Breast epithelium (tissue), 3 donors: ENCODE results near the gene TDP1.

Source experiments
- POLR2A ChIP-seq: fragments of 450-650 bp; IDR thresholded peaks from one replicate; pipeline ENCODE4 v1.6.1; 2016; ENCODE audit warnings: antibody characterized with exemption, mild to moderate bottlenecking, moderate library complexity
- POLR2AphosphoS5 ChIP-seq, 3 donors: sonication (generic); formaldehyde crosslinking; IDR thresholded peaks; one replicate each; pipeline ENCODE4 v1.6.1; 2017; ENCODE audit warnings: antibody characterized with exemption in 3 of 3
- TF ChIP-seq, protein P1 (sequence below), 3 donors: fragments of 450-650 bp; IDR thresholded peaks; one replicate each; pipeline ENCODE4 v1.5.1; 2016 to 2017; ENCODE audit warnings: antibody characterized with exemption in 3 of 3, mild to moderate bottlenecking in 3 of 3, moderate library complexity in 3 of 3

- TF ChIP-seq, protein P1, sequence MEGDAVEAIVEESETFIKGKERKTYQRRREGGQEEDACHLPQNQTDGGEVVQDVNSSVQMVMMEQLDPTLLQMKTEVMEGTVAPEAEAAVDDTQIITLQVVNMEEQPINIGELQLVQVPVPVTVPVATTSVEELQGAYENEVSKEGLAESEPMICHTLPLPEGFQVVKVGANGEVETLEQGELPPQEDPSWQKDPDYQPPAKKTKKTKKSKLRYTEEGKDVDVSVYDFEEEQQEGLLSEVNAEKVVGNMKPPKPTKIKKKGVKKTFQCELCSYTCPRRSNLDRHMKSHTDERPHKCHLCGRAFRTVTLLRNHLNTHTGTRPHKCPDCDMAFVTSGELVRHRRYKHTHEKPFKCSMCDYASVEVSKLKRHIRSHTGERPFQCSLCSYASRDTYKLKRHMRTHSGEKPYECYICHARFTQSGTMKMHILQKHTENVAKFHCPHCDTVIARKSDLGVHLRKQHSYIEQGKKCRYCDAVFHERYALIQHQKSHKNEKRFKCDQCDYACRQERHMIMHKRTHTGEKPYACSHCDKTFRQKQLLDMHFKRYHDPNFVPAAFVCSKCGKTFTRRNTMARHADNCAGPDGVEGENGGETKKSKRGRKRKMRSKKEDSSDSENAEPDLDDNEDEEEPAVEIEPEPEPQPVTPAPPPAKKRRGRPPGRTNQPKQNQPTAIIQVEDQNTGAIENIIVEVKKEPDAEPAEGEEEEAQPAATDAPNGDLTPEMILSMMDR (IDR thresholded peaks at IDR 0.05) = peak; percentile 41 to 70 (median 70)
- TF ChIP-seq POLR2AphosphoS5 (IDR thresholded peaks at IDR 0.05) (no peak), POLR2A (no peak)
Measured at GRCh38 chr14:89973234-89973823, 17.6 kb downstream of the TDP1 start.
